T follicular helper cell (primary cell): ENCODE results near the gene CCDC187.

Source experiments
- DNase-seq: peaks from one replicate; pipeline ENCODE4 v3.0.0-alpha.2; 2020; ENCODE audit warnings: low read depth

Gene CCDC187

GRCh38 chr9:136283291-136284235 is 20.3 kb downstream of the CCDC187 start:
- peak; percentile 53 for DNase-seq

- DNase-seq = no peak
Observed at GRCh38 chr9:136282272-136282861, 21.5 kb downstream of the CCDC187 start.

GRCh38 chr9:136281421-136282271 is 22.2 kb downstream of the CCDC187 start:
- no peak for DNase-seq

- no peak for DNase-seq
Observed at GRCh38 chr9:136280535-136281315, 23.2 kb downstream of the CCDC187 start.

- DNase-seq = no peak
Observed at GRCh38 chr9:136279471-136279870, 24.4 kb downstream of the CCDC187 start.

GRCh38 chr9:136278894-136279293 is 25.0 kb downstream of the CCDC187 start:
- no peak for DNase-seq

GRCh38 chr9:136278221-136278620 is 25.7 kb downstream of the CCDC187 start:
- DNase-seq = no peak

GRCh38 chr9:136277746-136278145 is 26.1 kb downstream of the CCDC187 start:
- no peak for DNase-seq

- no peak for DNase-seq
Observed at GRCh38 chr9:136276716-136277115, 27.2 kb downstream of the CCDC187 start.

- no peak for DNase-seq
Observed at GRCh38 chr9:136275655-136276429, 28.1 kb downstream of the CCDC187 start.

GRCh38 chr9:136274786-136275654 is 28.9 kb downstream of the CCDC187 start:
- DNase-seq = no peak

- no peak for DNase-seq
Observed at GRCh38 chr9:136273921-136274785, 29.7 kb downstream of the CCDC187 start.

- DNase-seq = no peak
Observed at GRCh38 chr9:136273244-136273865, 30.5 kb downstream of the CCDC187 start.

GRCh38 chr9:136270173-136270705 is 33.7 kb downstream of the CCDC187 start:
- DNase-seq = no peak

- no peak for DNase-seq
Observed at GRCh38 chr9:136268735-136269134, 35.2 kb downstream of the CCDC187 start.

- DNase-seq = no peak
Observed at GRCh38 chr9:136268318-136268717, 35.6 kb downstream of the CCDC187 start.

- peak; percentile 79 for DNase-seq
Observed at GRCh38 chr9:136267261-136268111, 36.4 kb downstream of the CCDC187 start.
